ENCODE data around the gene ZDHHC18.
A peak's percentile ranks its signal among the peaks of the same experiment; 100 is the strongest.
"Not testable (repeated sequence)": the region's sequence is repeated elsewhere in the genome, so short reads cannot be mapped to it uniquely, and the experiment has no call there.

ZDHHC18 gene

DNA sequence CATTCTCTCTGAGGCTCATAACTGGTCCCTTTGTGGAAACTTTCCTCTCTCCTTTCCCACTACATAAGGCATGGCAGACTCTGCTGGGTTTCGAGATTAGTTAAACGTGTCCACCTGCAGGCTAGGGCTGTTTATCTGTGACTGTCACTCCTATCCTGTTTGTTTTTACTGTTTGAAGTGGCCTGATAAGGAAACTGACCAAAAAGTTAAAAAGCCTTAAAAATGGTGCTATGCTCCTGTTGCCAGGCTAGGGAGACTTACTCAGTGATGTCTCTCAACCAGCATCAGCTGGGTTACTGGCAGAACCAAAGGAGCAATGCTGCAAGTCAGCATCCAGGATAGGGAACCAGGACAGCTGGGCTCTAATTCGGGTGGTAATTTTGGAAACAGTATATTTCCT lies 34.9 kb upstream of the ZDHHC18 start:
- DNase-seq = no peak

DNA sequence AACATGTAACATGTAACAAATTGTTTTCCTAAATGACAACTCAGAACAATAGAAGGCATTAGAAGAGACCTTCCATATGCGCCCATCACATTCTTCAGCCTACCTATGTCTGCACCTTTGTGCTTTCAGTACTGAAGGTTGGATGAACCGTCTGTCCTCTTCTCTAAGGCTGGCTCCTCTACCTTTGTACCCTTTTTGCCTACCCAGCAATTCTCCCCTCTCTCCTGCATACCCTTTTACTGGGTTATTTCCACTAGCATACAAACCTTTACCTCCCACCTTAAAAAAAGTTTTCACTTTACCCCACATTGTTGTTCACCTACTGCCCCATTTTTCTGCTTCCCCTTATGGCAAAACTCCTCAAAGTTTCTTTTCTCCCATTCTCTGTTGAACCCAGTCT lies 33.6 kb upstream of the ZDHHC18 start:
- DNase-seq = no peak

- no peak for DNase-seq
Measured at GRCh38 chr1:26794391-26794790, 32.1 kb upstream of the ZDHHC18 start.

GRCh38 chr1:26797627-26798026 lies 28.9 kb upstream of the ZDHHC18 start:
- no peak for DNase-seq

GRCh38 chr1:26799479-26800142 lies 26.9 kb upstream of the ZDHHC18 start:
- DNase-seq = peak; percentile 37

DNA sequence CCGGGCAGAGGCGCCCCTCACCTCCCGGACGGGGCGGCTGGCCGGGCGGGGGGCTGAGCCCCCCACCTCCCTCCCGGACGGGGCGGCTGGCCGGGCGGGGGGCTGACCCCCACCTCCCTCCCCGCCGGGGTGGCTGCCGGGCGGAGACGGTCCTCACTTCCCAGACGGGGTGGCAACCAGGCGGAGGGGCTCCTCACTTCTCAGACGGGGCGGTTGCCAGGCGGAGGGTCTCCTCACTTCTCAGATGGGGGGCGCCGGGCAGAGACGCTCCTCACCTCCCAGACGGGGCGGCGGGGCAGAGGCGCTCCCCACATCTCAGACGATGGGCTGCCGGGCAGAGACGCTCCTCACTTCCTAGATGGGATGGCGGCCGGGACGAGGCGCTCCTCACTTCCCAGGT lies 22.6 kb upstream of the ZDHHC18 start:
- not testable (repeated sequence) for DNase-seq

DNA sequence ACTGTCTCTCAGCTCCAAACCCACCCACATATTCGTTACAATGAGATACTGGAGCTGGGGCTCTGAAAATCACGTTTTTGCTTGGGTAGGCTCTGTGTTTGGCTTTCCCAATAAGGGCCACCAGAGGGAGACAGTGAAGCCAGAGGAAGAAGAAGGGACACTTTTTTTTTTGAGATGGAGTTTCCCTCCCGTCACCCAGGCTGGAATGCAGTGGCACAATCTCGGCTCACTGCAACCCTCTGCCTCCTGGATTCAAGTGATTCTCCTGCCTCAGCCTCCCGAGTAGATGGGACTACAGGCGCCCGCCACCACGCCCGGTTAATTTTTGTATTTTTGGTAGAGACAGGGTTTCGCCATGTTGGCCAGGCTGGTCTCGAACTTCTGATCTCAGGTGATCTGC lies 16.4 kb upstream of the ZDHHC18 start:
- DNase-seq = peak; percentile 66

DNA sequence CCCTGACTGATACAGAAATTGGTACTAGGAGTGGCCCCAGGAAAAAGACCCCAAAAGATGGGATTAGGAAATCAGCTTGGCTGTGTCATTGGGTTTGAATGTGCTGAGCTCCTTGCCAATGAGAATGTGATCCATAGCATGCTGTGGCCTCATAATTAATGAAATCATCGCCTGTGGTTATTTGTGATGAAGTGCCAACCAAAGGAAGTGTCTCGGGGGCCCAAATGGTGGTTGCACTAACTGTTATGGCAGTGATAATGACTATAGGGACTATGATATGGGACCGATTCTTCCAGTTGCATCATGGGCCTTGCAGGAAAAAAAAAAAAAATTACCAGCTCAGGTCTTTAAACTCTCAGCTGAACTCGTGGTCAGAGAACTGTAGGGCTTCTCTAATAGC lies 15.4 kb upstream of the ZDHHC18 start:
- DNase-seq = no peak

DNA sequence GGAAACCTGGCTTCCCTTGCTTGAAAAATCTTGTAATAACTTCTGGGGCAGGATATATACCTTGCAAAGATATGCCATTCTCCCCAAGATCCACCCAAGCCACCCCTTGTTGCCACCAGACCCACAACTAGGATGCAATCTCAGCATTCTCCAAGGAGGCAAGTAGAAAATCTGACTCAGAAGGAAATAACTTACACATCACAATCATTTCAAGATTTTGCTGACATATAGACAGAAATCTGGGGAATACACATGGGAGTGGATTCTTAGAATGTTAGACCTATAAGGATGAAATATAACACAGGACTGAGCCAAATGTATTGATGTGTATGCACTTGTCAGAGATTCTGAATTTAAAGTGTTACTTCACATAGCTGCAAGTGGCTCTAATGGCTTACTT lies 14.8 kb upstream of the ZDHHC18 start:
- DNase-seq = no peak

DNA sequence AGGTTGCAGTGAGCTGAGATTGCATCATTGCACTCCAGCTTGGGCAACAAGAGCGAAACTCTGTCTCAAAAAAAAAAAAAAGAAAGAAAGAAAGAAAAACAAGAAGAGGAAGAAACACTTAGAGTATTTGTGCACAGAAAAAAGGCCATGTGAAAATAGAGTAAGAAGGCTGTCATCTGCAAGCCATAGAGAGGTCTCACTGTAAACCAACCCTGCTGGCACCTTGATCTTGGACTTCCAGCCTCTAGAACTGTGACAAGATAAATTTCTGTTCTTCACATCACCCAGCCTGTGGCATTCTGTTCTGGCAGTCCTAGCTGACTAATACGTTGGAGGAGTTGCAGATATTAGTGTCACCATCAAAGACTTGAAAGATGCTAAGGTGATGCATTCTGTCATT lies 12.1 kb upstream of the ZDHHC18 start:
- DNase-seq = no peak

- no peak for DNase-seq
Measured at GRCh38 chr1:26814893-26815292, 11.6 kb upstream of the ZDHHC18 start.

DNA sequence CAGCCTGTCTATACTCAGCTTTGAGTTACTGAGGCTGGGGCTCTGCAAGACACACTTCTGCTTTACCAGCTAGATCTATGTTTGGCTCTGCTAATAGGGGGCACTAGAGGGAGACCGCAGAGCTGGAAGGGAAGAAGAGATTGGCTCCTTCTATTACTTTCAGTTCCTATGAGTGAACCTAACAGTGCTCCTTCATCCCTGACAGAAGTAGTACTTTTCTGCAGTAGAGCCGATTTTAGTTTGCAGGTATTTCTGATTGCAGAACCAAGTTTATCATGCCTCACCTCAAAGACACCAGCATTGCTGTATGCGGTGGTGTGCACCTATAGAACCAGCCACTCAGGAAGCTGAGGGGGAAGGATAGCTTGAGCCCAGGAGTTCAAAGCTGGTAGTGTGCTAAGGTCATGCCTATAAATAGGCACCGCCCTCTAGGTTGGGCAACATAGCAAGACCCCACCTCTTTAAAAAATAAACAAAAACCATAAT lies 5.7 kb upstream of the ZDHHC18 start:
- DNase-seq = no peak

DNA sequence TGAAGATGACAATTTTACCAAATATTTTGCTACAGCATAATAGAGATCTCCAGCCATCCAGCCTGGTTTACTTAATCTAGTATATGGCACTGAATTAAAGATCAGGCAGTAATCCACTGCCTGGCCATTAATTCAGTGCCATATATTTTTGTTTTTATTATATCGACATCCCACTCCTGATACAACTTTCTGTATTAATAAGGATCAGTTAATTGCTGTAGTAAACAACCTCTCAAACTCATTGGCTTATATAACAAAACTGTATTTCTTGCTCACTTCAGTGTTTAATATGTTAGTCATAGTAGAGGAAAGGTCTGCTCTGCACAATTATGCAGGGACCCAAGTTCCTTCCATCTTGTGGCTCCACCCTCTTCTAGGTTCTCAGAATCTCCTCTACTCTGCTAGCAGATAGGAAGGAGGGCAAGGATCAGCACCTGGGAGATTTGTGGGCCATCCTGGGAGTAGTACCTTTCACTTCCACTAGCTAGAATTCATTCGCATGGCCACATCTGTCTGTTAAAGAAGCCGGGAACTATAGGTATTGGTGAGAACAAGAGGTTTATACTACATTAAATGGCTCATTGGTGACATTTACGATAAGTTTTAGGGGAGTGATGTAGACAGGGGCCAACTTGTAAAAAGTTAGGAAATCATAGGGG lies 3.6 kb upstream of the ZDHHC18 start:
- no peak for DNase-seq

GRCh38 chr1:26824731-26825130 lies 1.8 kb upstream of the ZDHHC18 start:
- no peak for DNase-seq

GRCh38 chr1:26827106-26827604 lies 667 bp downstream of the ZDHHC18 start:
- no peak for DNase-seq

GRCh38 chr1:26827663-26828062 lies 1.2 kb downstream of the ZDHHC18 start:
- DNase-seq = no peak

DNA sequence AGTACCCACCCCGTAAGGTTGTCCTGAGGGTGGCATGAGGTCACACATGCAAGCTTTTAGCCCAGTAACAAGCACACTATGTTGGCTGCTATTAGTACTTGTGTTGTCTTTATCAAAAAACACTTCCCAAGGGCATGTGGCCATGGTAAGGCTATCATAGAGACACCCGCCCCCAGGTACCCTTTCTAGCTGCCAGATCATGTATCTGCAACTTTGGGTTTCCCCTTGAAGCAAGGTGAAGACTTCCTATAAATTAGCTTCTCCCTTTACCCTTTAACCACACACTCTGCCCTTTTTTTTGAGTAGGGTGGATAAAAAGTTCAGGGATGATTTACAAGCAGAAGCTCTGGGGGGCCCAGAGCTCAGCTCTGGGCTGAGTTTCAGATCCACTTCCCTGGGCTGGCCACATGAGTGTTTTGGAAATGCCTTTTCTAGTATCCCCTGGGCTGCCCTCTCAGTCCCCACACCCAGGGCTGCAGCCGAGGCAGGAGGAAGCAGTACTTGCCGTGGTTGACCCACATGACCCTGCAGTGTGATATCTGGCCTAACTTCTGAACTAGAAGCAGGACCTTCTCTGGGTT lies 2.0 kb downstream of the ZDHHC18 start:
- no peak for DNase-seq

GRCh38 chr1:26829184-26829911 lies 2.9 kb downstream of the ZDHHC18 start:
- no peak for DNase-seq

DNA sequence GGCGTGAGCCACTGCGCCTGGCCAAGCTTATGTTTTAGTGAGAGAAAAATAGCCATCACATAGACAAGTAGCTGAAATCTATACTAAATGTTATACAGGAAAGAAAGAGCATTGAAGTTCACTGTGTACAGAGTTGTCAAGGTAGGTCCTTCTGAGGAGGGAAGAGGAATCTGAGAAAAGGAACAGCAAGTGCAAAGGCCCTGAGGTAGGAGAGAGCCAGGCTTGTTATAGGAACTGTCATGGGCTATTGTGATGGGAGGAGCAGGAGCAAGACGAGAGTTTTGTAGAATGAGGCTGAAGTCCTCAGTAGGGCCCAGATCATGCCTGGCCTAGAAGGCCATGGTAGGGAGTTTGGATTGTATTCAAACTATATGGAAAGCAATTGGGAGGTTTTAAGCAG lies 4.6 kb downstream of the ZDHHC18 start:
- DNase-seq = no peak

- DNase-seq = no peak
Measured at GRCh38 chr1:26831546-26832248, 5.2 kb downstream of the ZDHHC18 start.

- no peak for DNase-seq
Measured at GRCh38 chr1:26832249-26832960, 5.9 kb downstream of the ZDHHC18 start.

Data from activated T-cell treated with anti-CD3 and anti-CD28 coated beads, Interleukin-2, amount 50 U/mL, for 1 hour (primary cell).